ENCODE measurements around the gene ADISSP. TPM values are rescaled to one million over a fixed set of nuclear protein-coding genes. Genes with fewer than 3 reads are reported as not detected.

Gene ADISSP
- total and polyA plus RNA-seq, 12 donors: 7.7 to 21.0 (median 11.3) TPM

Other genes starting within 250 kb of the ADISSP start
- gene GFRA4, start 104.4 kb downstream of the ADISSP start, total RNA-seq: not detected
- gene GFRA4, start 104.4 kb downstream of the ADISSP start, polyA plus RNA-seq: not detected
- 10 to 100 TPM in 2 of 10 donors, 1 to 10 TPM in 8; 1.6 to 13.2 (median 3.3) TPM for gene ADAM33, start 85.7 kb downstream of the ADISSP start, total RNA-seq
- gene ADAM33, start 85.7 kb downstream of the ADISSP start, polyA plus RNA-seq: 10 to 100 TPM in 1 of 2 donors, 1 to 10 TPM in 1; 5.6 to 71.8 TPM
- 10 to 100 TPM in 2 of 10 donors, 1 to 10 TPM in 8; 1.3 to 22.4 (median 2.8) TPM for gene SIGLEC1, start 55.2 kb downstream of the ADISSP start, total RNA-seq
- 10 to 100 TPM in 1 of 2 donors, 1 to 10 TPM in 1; 1.8 to 13.0 TPM for gene SIGLEC1, start 55.2 kb downstream of the ADISSP start, polyA plus RNA-seq
- gene HSPA12B, start 35.1 kb downstream of the ADISSP start, total RNA-seq: 10 to 100 TPM in 7 of 10 donors, 1 to 10 TPM in 3; 8.4 to 26.5 (median 11.2) TPM
- 10 to 100 TPM; 19.7 to 21.7 TPM for gene HSPA12B, start 35.1 kb downstream of the ADISSP start, polyA plus RNA-seq
- under 1 TPM in 6 of 10 donors, not detected in 4; 0.16 to 0.47 (median 0.23) TPM for gene SPEF1, start 13.7 kb upstream of the ADISSP start, total RNA-seq
- gene SPEF1, start 13.7 kb upstream of the ADISSP start, polyA plus RNA-seq: under 1 TPM; 0.07 to 0.29 TPM
- 10 to 100 TPM; 52.3 to 95.7 (median 67.7) TPM for gene CENPB, start 19.0 kb upstream of the ADISSP start, total RNA-seq
- gene CENPB, start 19.0 kb upstream of the ADISSP start, polyA plus RNA-seq: 10 to 100 TPM; 52.9 to 76.5 TPM
- 10 to 100 TPM in 2 of 10 donors, 1 to 10 TPM in 8; 2.8 to 17.3 (median 5.0) TPM for gene CDC25B, start 28.6 kb upstream of the ADISSP start, total RNA-seq
- 10 to 100 TPM; 12.6 to 15.9 TPM for gene CDC25B, start 28.6 kb upstream of the ADISSP start, polyA plus RNA-seq
- gene AP5S1, start 52.8 kb upstream of the ADISSP start, total RNA-seq: 10 to 100 TPM; 12.0 to 17.5 (median 14.7) TPM
- gene AP5S1, start 52.8 kb upstream of the ADISSP start, polyA plus RNA-seq: 1 to 10 TPM; 7.2 to 9.8 TPM
- gene MAVS, start 79.1 kb upstream of the ADISSP start, total RNA-seq: 10 to 100 TPM; 36.3 to 48.7 (median 46.1) TPM
- 10 to 100 TPM; 17.5 to 38.6 TPM for gene MAVS, start 79.1 kb upstream of the ADISSP start, polyA plus RNA-seq
- gene PANK2, start 121.6 kb upstream of the ADISSP start, total RNA-seq: 10 to 100 TPM; 12.2 to 25.1 (median 17.2) TPM
- gene PANK2, start 121.6 kb upstream of the ADISSP start, polyA plus RNA-seq: 10 to 100 TPM; 18.8 to 20.1 TPM
- gene RNF24, start 247.8 kb upstream of the ADISSP start, total RNA-seq: 10 to 100 TPM in 1 of 10 donors, 1 to 10 TPM in 9; 2.9 to 12.9 (median 5.0) TPM
- gene RNF24, start 247.8 kb upstream of the ADISSP start, polyA plus RNA-seq: 1 to 10 TPM; 2.1 to 4.2 TPM

Data from heart right ventricle (tissue), 12 donors.